Uterus (tissue), 2 donors: ENCODE measurements around the gene CFP.

Experiments used
- CTCF ChIP-seq, 4 experiments: fragments of 200-600 bp in 2 of 4; fragments of 450-650 bp in 2 of 4; sonication (generic) in 2 of 4; IDR thresholded peaks; one replicate each; pipeline ENCODE4 v1.5.1; 2016 to 2019; ENCODE audit warnings: antibody characterized with exemption in 4 of 4, mild to moderate bottlenecking in 2 of 4, moderate library complexity in 1 of 4
- POLR2A ChIP-seq, 2 donors: fragments of 450-650 bp; IDR thresholded peaks; one replicate each; pipeline ENCODE4 v1.6.1; 2016; ENCODE audit warnings: antibody characterized with exemption in 2 of 2, mild to moderate bottlenecking in 1 of 2, moderate library complexity in 1 of 2

DNA sequence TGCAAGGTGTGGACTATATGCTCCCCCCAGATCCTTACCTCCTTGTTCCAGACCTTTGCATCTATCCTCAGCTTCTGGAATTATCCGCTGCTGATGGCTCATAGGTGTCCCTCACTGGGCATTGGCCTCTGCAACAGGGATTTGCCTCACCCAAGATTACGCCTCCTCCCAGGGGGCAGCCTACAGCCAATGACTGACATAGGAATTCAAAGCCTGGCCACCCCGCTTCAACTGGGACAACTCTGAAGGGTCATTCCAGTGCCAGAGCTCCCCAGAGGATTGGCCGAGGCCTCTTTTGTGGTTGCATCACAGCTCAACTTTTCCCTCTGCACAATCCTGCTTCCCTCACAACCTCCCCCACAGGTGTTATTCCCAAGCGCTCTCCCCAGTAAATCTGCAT lies 15.1 kb downstream of the CFP start:
- TF ChIP-seq CTCF (IDR thresholded peaks at IDR 0.05) (no peak), POLR2A (IDR thresholded peaks at IDR 0.05) (no peak)
